ENCODE measurements around the gene PCDHGC4. TPM values are rescaled to one million over a fixed set of nuclear protein-coding genes. Genes with fewer than 3 reads are reported as not detected.
A peak's percentile ranks its signal among the peaks of the same experiment; 100 is the strongest.

The PCDHGC4 gene
- total RNA-seq, 3 donors from 2014 or later: 2.6 to 6.2 (median 6.0) TPM

DNA sequence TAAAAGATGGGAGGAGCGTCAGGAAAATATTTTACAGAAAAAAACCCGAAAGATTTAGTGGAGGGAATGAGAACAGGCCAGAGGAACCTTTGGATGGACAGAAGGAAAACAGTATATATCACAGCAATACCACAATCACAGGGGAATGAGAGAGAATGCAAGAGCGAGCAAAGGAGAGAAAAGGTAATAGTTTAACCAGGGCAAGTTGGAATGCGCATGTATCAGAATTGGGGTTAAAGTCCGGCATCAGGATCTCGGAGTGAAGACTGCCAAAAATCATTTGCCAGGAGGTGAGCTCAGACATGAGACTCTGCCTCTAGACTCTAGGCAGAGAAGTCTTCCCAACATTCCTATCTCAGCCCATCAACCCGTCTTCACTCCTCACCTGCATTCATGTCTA lies 40.8 kb downstream of the PCDHGC4 start:
- no peak overlapping the region for H3K4me3 ChIP-seq
- TF ChIP-seq POLR2AphosphoS5 (IDR thresholded peaks at IDR 0.05) (no peak), POLR2A (IDR thresholded peaks at IDR 0.05) (no peak)
- TF ChIP-seq, protein P1, sequence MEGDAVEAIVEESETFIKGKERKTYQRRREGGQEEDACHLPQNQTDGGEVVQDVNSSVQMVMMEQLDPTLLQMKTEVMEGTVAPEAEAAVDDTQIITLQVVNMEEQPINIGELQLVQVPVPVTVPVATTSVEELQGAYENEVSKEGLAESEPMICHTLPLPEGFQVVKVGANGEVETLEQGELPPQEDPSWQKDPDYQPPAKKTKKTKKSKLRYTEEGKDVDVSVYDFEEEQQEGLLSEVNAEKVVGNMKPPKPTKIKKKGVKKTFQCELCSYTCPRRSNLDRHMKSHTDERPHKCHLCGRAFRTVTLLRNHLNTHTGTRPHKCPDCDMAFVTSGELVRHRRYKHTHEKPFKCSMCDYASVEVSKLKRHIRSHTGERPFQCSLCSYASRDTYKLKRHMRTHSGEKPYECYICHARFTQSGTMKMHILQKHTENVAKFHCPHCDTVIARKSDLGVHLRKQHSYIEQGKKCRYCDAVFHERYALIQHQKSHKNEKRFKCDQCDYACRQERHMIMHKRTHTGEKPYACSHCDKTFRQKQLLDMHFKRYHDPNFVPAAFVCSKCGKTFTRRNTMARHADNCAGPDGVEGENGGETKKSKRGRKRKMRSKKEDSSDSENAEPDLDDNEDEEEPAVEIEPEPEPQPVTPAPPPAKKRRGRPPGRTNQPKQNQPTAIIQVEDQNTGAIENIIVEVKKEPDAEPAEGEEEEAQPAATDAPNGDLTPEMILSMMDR (IDR thresholded peaks at IDR 0.05): no peak
- peaks cover 0 to 22% of the 10 kb centered on the region in 2 donors for H3K4me1 ChIP-seq
- intact Hi-C loops (cut with DNase I; ENCODE audit: low total_unique reads): loop anchor here (5.0 kb wide), 1 partner anchor 123 kb away; the partner anchor contains the start of gene PCDHGA9
- H3K27me3 ChIP-seq: no peaks in the 10 kb centered on the region
- no peaks in the 10 kb centered on the region for H3K36me3 ChIP-seq
- H3K27ac ChIP-seq: peak overlapping the region; percentile 53 to 92
- DNase-seq (ENCODE audit: low spot score in 2 of 2): no peak
- no peaks in the 10 kb centered on the region for H3K9me3 ChIP-seq

DNA sequence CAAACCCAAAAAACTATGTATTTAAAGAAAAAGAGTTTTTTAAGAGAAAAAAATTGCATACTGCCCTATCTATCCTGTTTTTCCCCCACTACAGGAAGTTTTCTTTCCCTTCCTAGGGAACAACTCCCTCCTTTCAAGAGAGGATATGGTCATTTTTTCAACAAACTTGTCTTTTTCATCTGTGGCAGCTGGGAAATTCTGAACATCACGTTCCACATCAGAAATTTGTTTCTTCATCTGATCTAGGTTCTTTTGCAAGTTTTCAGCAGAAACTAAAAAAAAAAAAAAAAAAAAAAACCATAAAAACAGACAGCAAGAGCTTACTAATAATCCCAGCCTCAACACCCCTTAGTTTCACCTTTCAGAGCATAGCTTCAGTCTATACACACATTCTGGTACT lies 42.6 kb downstream of the PCDHGC4 start:
- H3K9me3 ChIP-seq: no peaks in the 10 kb centered on the region
- H3K4me3 ChIP-seq: no peak overlapping the region
- no peak for DNase-seq (ENCODE audit: low spot score in 2 of 2)
- intact Hi-C loops (cut with DNase I; ENCODE audit: low total_unique reads): loop anchor here (5.0 kb wide), 1 partner anchor 125 kb away; the partner anchor contains the start of gene PCDHGA9
- H3K4me1 ChIP-seq: peaks cover 0 to 10% of the 10 kb centered on the region in 2 donors
- TF ChIP-seq, protein P1 (IDR thresholded peaks at IDR 0.05): no peak
- TF ChIP-seq POLR2AphosphoS5 (IDR thresholded peaks at IDR 0.05): no peak
- no peak for TF ChIP-seq POLR2A (IDR thresholded peaks at IDR 0.05)
- H3K27me3 ChIP-seq: no peaks in the 10 kb centered on the region
- no peak overlapping the region for H3K27ac ChIP-seq
- H3K36me3 ChIP-seq: no peaks in the 10 kb centered on the region

DNA sequence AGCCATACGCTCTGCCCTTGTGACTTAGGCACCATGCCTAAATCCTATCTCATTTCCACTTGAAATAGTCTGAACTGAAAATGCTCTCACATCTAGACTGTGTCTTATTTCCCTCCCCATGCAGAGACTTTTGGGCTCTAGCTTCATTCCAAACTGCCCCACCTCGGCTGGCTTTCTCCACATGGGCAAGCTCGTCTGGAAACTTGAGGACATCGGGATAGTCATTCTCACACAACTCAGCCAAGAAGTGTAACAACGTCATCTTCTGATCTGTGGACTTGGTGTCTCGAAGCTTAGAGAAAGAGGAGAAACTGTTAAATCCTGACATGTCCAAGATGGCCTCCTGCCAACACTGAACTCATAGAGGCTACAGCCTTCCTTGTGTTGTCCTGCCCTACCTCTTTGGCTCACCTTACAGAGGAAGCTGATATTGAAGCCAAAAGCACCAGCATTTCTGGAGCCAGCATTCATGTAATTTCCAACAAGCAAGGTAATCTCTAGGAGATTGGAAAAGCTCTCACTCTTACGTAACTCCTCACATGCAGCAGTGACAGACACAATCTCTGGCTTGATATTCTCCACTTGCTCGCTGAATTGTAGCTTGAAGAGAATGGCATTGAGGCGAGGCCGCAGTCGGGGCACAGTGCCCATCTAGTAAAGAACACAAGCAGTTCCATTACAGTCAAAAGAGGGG lies 43.6 kb downstream of the PCDHGC4 start:
- H3K36me3 ChIP-seq: no peaks in the 10 kb centered on the region
- peaks cover 0 to 10% of the 10 kb centered on the region in 2 donors for H3K4me1 ChIP-seq
- H3K9me3 ChIP-seq: no peaks in the 10 kb centered on the region

DNA sequence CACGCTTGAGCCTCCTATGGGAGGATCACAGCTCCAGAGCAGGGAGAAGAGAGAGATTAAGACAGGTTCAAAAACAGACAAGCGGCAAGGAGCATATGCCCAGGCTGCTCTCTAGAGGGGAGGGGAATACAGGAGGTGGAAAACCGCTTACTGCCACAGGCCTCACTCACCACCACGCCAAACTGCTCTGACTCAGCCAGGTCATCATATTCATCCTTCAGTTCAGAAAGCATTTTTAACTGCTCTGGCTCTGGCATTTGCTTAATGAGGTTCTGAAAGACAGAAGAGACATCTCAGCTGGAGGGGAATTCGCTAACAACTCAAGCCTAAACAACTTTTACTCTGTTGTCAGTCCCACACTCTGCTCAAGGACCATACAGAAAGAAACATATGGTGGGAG lies 44.2 kb downstream of the PCDHGC4 start:
- Histone ChIP-seq H3K27me3 (no peaks in the 10 kb centered on the region), H3K9me3 (no peaks in the 10 kb centered on the region), H3K36me3 (no peaks in the 10 kb centered on the region), H3K27ac (peak overlapping the region; percentile 66 to 78), H3K4me3 (no peak overlapping the region), H3K4me1 (peaks cover 0 to 10% of the 10 kb centered on the region in 2 donors)
- TF ChIP-seq POLR2A (IDR thresholded peaks at IDR 0.05): no peak
- no peak for TF ChIP-seq POLR2AphosphoS5 (IDR thresholded peaks at IDR 0.05)
- TF ChIP-seq, protein P1 (IDR thresholded peaks at IDR 0.05): no peak
- DNase-seq (ENCODE audit: low spot score in 2 of 2): no peak
- intact Hi-C loops (cut with DNase I; ENCODE audit: low total_unique reads): loop anchor here (5.0 kb wide), 1 partner anchor 127 kb away; the partner anchor contains the start of gene PCDHGA9

More for the DNA sequence above, 43.6 kb downstream of the PCDHGC4 start:
- H3K4me3 ChIP-seq: no peak overlapping the region
- DNase-seq (ENCODE audit: low spot score in 2 of 2): no peak
- H3K27me3 ChIP-seq: no peaks in the 10 kb centered on the region
- TF ChIP-seq POLR2AphosphoS5 (IDR thresholded peaks at IDR 0.05): no peak
- TF ChIP-seq POLR2A (IDR thresholded peaks at IDR 0.05): no peak
- TF ChIP-seq, protein P1 (IDR thresholded peaks at IDR 0.05): no peak
- intact Hi-C loops (cut with DNase I; ENCODE audit: low total_unique reads): loop anchor here (5.0 kb wide), 1 partner anchor 126 kb away; the partner anchor contains the start of gene PCDHGA9
- H3K27ac ChIP-seq: peak overlapping the region; percentile 66 to 78

DNA sequence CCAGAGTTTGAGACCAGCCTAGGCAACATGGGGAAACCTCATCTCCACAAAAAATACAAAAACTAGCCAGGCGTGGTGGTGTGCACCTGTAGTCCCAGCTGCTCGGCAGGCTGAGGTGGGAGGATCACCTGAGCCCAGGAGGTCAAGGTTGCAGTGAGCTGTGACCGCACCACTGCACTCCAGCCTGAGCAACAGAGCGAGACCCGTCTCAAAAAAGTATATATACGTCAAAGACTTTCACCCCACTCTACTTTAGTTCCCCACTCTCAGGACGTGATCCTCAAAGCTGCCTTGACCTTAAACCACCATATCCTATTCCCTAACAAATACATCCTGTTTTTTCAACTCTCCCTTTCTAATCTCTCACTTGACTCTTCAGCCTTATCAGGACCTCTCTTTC lies 45.0 kb downstream of the PCDHGC4 start:
- intact Hi-C loops (cut with DNase I; ENCODE audit: low total_unique reads): loop anchor here (5.0 kb wide), 1 partner anchor 128 kb away; the partner anchor contains the start of gene PCDHGA9
- TF ChIP-seq POLR2A (IDR thresholded peaks at IDR 0.05) (no peak), POLR2AphosphoS5 (IDR thresholded peaks at IDR 0.05) (no peak)
- TF ChIP-seq, protein P1 (IDR thresholded peaks at IDR 0.05): no peak
- Histone ChIP-seq H3K9me3 (no peaks in the 10 kb centered on the region), H3K4me3 (no peak overlapping the region), H3K27me3 (no peaks in the 10 kb centered on the region), H3K4me1 (peaks cover 0 to 10% of the 10 kb centered on the region in 2 donors), H3K27ac (peak overlapping the region; percentile 66 to 78), H3K36me3 (no peaks in the 10 kb centered on the region)
- DNase-seq (ENCODE audit: low spot score in 2 of 2): no peak
